Heart left ventricle (tissue), 13 donors: ENCODE measurements around the gene FXR1.
"Not testable (repeated sequence)": the region's sequence is repeated elsewhere in the genome, so short reads cannot be mapped to it uniquely, and the experiment has no call there.

Experiments
- CTCF ChIP-seq, 12 donors: fragments of 200-600 bp; sonication (generic) in 4 of 12; IDR thresholded peaks; one replicate each; pipeline versions ENCODE4 v1.5.0 to v1.8.0; 2018 to 2022; ENCODE audit warnings: antibody characterized with exemption in 12 of 12, mild to moderate bottlenecking in 5 of 12
- POLR2A ChIP-seq, 2 donors: fragments of 450-650 bp; IDR thresholded peaks; one replicate each; pipeline ENCODE4 v1.6.1; 2017; ENCODE audit warnings: antibody characterized with exemption in 2 of 2, mild to moderate bottlenecking in 2 of 2, moderate library complexity in 2 of 2
- donor health status: ischemic (EF 13 %, LVEDD 7.1; RV severe dilation, severe dysfunction).
- donor health status: DM: no; HTN: yes; CAD: no.
- donor health status: DM: no; HTN: no; CAD: no.
- donor health status: ischemic (EF 25% LVEDD 6.9; RV normal size, moderate dysfunction).
- donor health status: ischemic (EF 25% LVEDD 5.7; RV mildly dilated, moderate dysfunction).
- donor health status: ischemic (EF 35%, LVEDD 5.7; RV mildly dilated, moderate dysfunction).
- donor health status: nonischemic (EF 11% LVEDD 7.7; RV severe dilation, severe dysfunction).
- donor health status: DM: yes; HTN: yes; CAD: no.
- donor health status: PGD.
- donor health status: ischemic (EF 29% LVEDD 5.4; RV normal size, mild dysfunction).
- donor health status: nonischemic (EF 23%, LVEDD 6.1; RV moderate dilation, normal function).

GRCh38 chr3:181002331-181002730 is 89.9 kb downstream of the FXR1 start:
- not testable (repeated sequence) for TF ChIP-seq CTCF, POLR2A (IDR thresholded peaks at IDR 0.05)
